HS-5 (cell line): ENCODE results near the gene XXYLT1.
"Not testable (repeated sequence)": the region's sequence is repeated elsewhere in the genome, so short reads cannot be mapped to it uniquely, and the experiment has no call there.

Source experiments
- DNase-seq: peaks from one replicate; pipeline ENCODE4 v3.0.0-alpha.2; 2012; ENCODE audit warnings: low read depth

XXYLT1 gene

DNA sequence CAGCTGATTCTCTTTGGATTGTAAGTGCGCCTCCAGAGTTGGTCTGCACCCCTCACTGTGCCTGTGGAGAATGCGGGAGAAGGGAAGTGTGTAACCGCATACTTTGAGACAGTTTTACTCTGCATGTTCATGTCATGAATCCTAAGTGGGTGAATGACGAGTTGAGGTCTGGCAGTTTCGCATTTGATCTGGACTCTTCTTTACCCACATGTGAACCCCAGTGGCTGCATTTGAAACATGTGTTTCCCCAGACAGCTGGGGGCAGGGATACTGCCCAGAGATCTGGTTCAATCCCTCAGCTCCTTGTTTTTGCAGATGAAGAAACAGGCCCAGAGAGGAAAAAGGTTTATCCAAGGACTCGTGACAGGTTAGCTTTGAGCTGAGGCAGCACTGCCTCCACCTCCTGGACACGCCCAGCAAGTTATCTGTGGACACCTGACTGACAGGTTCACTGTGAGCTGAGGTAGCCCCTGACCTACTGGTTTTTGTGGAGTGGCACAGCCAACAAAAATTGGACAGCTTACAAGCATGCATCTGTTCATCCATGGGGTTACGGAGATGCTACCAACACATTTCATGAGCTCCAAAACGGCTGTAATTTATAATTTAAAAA lies 207.3 kb downstream of the XXYLT1 start:
- no peak for DNase-seq

- DNase-seq: no peak
Observed at GRCh38 chr3:195062866-195063540, 208.0 kb downstream of the XXYLT1 start.

DNA sequence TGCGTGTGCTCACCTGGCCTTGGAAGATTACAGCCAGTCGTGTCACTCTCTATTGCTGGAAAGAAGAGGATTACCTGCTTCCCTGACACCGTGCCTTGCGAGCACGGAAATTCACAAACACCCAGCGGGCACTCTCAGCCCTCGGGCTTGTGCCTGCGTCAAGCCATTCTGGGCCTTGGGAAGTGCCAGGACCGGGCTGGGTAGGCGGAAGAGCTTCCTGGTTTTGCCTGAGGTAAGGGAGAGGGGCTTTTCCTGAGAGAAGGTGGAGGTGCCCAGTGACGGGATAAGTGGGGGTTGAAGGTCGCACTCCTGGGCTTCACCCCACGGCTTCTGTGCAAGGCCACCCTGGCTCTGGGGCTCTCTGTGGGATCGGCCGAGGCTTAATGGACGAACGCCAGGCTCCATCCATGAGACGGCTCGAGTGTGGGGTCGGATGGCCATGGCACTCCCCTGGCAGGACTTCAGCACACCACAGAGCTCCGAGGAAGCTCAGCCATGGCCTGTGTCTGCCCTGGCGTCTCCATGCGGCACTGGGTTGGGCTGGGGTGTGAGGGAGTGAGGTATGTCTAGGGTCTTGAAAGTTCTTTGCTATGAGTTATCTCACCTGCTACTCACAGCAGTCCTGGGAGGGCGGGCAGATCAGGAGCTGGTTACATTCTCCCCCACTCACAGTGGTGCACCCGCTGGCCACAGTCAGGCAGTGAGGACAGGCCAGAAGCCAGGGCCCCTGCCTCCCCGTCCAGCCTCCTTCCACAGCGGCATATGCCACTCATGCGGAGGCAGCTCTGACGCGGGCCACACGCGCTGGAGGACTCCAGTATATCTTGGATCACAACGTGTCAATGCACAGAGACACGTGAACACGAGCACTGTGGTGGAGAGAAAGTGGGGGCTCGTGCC lies 209.0 kb downstream of the XXYLT1 start:
- DNase-seq: no peak

DNA sequence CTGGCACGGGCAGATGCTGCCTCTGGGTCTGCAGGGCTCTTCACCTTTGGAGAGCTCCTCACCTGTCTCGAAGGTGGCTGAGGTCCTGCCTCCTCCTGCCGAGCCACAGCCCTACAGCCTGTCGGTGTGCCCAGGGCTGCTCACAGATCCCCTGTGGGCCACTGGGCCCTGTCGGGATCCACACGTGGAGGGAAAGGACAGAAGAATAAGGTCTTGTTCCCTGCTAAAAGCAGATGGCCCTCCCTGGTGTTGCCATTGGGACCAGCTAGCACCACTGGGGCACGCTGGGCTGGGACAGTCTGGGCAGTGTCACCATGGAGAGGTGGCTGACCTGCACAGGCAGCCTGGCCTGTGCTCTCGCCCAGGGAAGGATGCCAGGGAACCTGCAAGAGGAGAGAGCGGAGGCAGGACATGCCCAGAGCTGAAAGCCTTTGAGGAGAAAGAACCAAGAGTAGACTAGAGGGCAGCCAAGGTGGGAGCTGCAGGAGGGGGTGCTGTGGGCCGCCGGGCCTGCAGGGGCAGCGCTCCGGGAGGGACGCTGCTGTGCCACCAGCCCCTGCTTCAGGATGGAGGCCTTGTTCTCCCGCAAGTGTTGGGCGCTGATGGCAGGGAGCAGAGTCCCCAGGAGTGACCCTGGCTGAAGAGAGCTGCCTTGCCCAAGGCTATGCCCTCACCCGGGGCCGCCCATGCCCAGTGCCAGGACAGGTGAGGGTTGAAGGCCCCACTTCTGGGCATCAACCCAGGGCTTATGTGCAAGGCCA lies 210.2 kb downstream of the XXYLT1 start:
- DNase-seq: no peak

DNA sequence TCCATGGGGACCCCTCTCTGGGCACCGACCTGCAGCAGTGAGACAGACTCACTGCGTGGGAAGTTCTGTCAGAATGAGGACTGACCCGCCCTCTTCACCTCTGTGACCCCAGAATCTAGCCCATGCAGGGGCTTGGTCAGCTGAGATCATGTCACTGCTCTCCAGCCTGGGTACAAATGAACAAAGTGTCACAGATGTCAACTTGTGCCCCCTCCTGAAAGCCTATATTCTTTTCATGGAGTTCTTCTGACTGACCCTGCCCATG lies 210.8 kb downstream of the XXYLT1 start:
- DNase-seq: no peak

- DNase-seq: no peak
Observed at GRCh38 chr3:195059471-195060216, 211.3 kb downstream of the XXYLT1 start.

DNA sequence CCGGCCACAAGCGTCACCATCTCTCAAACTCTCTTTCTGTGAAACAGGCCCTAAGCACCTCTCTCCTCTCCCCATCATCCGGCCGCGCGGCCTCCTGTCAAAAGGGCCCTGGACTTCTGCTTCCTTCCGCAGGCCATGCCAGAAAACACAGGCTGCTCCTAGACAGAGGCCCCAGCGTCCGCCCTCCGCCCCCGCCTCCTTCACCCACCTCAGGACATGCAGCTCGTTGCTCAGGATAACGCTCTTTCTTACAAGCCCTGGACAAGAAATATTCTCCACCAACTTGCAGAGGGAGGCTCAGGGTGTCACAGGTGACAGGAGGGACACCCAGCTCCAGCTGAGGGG lies 212.0 kb downstream of the XXYLT1 start:
- DNase-seq: no peak

DNA sequence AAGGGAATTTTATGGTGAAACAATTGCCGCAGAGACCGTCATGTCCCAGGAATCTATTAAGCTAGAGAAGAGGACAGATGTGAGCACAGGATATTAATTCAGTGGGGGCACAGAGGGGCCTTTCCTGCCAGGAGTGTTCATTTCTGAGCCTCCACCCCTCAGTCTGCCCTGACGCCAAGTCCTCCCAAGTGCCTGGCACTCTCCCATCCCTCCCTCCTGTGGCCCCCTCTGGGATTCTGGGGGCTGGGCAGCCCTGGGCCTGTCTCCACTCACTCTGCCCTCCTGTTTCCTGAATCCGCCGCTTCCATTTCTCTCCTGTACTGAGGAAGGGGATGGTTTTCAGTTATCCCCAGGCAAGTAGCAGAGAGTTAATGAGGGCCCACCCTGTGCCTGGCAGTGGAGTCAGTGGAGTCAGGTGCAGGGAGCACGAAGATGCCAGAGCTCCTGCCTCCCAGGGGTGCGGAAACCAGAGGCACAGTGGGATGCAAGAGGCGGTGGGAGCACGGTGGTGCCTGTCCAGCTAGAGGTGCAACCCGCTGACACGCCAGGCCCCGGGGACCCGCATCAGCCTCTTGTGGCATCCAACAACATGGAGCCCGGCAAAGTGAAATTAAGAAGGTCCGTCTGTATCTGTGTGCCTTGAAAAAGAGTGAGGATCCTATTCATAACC lies 212.5 kb downstream of the XXYLT1 start:
- DNase-seq: no peak

DNA sequence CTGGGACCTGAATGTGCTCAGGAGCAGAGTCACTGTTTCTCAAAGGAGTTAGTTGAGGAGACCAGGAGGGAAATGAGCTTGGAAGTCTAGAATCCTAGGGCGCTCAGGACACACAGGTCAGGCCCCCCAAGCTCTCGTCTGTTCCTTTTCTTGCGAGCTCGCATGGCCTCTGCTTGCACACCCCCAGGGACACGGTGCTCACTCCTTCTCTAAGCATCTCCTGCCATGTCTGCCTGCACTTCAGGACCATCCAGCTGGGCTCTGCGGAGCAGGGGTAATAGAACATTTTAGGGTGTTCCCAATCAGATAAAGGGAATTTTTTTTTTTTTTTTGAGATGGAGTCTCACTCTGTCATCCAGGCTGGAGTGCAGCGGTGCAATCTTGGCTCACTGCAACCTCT lies 213.2 kb downstream of the XXYLT1 start:
- no peak for DNase-seq

DNA sequence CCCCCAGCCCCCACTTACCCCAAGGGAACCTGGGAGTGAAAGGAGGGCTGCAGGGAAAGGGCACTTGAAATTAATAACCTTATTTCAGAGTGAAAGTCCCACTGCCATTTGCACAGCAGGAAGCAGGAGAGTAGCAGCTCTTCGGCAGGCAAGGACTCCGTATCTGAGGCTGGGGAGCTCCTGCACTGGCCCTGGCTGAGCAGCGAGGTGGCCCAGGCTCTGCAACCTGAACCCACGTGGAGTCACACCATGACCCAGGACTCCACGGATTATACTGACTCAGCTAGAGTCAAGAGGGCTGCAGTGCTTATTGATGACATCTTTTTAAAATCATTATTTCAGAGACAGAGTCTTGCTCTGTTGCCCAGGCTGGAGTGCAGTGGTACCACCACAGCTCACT lies 214.5 kb downstream of the XXYLT1 start:
- no peak for DNase-seq

DNA sequence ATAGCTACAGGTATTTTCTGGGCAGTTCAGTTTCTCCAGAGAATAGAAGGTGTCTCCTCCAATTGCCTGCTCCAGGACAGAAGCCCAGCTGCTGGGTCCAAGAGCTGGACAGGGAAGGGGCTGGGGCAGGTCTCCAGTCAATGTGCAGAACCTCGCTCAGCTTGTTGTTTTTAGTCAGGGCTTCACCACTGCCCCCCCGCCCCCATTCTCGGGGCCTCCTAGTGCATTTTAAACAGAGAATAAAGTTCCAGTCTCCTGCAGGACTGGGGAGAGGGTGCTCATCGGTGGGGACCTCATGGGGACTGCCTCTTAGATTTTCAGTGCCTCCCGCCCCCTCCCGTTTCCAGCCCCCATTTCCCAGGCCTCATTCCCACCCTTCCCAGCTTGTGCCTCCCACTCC lies 216.6 kb downstream of the XXYLT1 start:
- no peak for DNase-seq

GRCh38 chr3:195052939-195053338 lies 218.0 kb downstream of the XXYLT1 start:
- no peak for DNase-seq

- DNase-seq: not testable (repeated sequence)
Observed at GRCh38 chr3:195050296-195050695, 220.7 kb downstream of the XXYLT1 start.

GRCh38 chr3:195048059-195048905 lies 222.7 kb downstream of the XXYLT1 start:
- no peak for DNase-seq

GRCh38 chr3:195047536-195047935 lies 223.4 kb downstream of the XXYLT1 start:
- no peak for DNase-seq

GRCh38 chr3:195046441-195046840 lies 224.5 kb downstream of the XXYLT1 start:
- no peak for DNase-seq

GRCh38 chr3:195045481-195046210 lies 225.3 kb downstream of the XXYLT1 start:
- no peak for DNase-seq

DNA sequence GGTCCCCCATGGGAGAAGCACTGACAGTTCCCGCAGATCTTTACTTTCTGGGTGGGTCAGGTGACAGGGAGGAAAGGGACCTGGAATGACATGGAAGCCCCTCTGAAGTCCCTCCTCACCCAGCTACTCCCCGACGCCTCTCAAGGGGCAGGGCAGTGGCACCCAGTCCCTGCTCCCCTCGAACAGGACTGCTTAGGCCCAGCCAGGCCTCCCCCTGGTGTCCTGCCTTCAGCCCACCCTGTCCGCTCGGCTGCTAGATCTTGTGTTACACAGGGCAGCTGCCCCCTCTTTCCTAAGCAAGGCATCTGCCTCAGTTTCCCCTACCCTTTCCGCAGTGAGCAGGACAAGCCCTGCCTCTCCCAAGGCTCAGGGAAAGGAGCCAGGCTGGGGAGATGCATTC lies 226.5 kb downstream of the XXYLT1 start:
- no peak for DNase-seq

GRCh38 chr3:195043607-195044339 lies 227.2 kb downstream of the XXYLT1 start:
- DNase-seq: no peak
